Mammary epithelial cell (primary cell): ENCODE data around the gene PERCC1.

Experiments used
- EZH2 ChIP-seq: IDR thresholded peaks from 2 replicates; pipeline ENCODE4 v1.6.1; 2012; ENCODE audit warnings: low read length, inconsistent platforms, borderline replicate concordance
- TF ChIP-seq, protein P1 (sequence below), 2 donors: IDR thresholded peaks in 1 of 2; conservative IDR thresholded peaks in 1 of 2; 2 replicates each; pipeline ENCODE4 v1.5.1; 2011 to 2012; ENCODE audit warnings: inconsistent platforms in 2 of 2, low read length in 2 of 2, mild to moderate bottlenecking in 2 of 2, control low read depth in 1 of 2, low read depth in 1 of 2; ENCODE audit not compliant: insufficient read depth in 1 of 2; ENCODE audit errors: extremely low read depth in 1 of 2

DNA sequence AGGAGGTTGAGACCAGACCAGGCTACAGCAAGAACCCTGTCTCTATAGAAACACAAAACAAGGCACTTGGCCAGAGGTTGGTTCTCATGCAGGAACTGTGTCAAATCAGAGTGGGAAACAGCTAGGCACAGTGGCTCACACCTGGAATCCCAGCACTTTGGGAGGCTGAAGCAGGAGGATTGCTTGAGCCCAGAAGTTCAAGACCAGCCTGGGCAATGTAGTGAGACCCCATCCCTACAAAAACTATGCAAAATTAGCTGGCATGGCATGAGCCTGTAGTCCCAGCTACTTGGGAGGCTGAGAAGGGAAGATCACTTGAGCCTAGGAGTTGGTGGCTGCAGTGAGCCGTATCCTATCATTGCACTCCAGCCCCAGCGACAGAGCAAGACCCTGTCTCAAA lies 18.0 kb upstream of the PERCC1 start:
- TF ChIP-seq, protein P1, sequence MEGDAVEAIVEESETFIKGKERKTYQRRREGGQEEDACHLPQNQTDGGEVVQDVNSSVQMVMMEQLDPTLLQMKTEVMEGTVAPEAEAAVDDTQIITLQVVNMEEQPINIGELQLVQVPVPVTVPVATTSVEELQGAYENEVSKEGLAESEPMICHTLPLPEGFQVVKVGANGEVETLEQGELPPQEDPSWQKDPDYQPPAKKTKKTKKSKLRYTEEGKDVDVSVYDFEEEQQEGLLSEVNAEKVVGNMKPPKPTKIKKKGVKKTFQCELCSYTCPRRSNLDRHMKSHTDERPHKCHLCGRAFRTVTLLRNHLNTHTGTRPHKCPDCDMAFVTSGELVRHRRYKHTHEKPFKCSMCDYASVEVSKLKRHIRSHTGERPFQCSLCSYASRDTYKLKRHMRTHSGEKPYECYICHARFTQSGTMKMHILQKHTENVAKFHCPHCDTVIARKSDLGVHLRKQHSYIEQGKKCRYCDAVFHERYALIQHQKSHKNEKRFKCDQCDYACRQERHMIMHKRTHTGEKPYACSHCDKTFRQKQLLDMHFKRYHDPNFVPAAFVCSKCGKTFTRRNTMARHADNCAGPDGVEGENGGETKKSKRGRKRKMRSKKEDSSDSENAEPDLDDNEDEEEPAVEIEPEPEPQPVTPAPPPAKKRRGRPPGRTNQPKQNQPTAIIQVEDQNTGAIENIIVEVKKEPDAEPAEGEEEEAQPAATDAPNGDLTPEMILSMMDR (conservative IDR thresholded peaks at IDR 0.05 in 1 of 2, IDR thresholded peaks at IDR 0.05 in 1 of 2; ENCODE audit: extremely low read depth in 1 of 2, insufficient read depth in 1 of 2, low read depth in 1 of 2, low read length in 2 of 2), result no peak
- TF ChIP-seq EZH2, result no peak
